ENCODE data around the gene DNAJC5.

GRCh38 chr20:63923651-63924050 is 28.7 kb downstream of the DNAJC5 start:
- TF ChIP-seq CTCF (IDR thresholded peaks at IDR 0.05) (no peak), EP300 (IDR thresholded peaks at IDR 0.05) (no peak), POLR2A (IDR thresholded peaks at IDR 0.05) (no peak)
